HEK293 (cell line): ENCODE results near the gene DIP2B.
A peak's percentile ranks its signal among the peaks of the same experiment; 100 is the strongest.

Experiments
- GFI1B ChIP-seq: fragments of 450-650 bp; formaldehyde crosslinking; IDR thresholded peaks from 2 replicates; pipeline ENCODE4 v1.5.1; 2016; ENCODE audit warnings: missing biosample characterization, missing genetic modification characterization
- KLF10 ChIP-seq: fragments of 450-650 bp; IDR thresholded peaks from 2 replicates; pipeline ENCODE4 v1.5.1; 2018; ENCODE audit warnings: missing biosample characterization, mild to moderate bottlenecking, missing genetic modification characterization
- KLF16 ChIP-seq: fragments of 450-650 bp; formaldehyde crosslinking; IDR thresholded peaks from 2 replicates; pipeline ENCODE4 v1.5.1; 2017; ENCODE audit warnings: missing biosample characterization, missing genetic modification characterization
- PRDM1 ChIP-seq: fragments of 450-650 bp; formaldehyde crosslinking; IDR thresholded peaks from 2 replicates; pipeline ENCODE4; 2016; ENCODE audit warnings: missing biosample characterization, missing genetic modification characterization
- PRDM6 ChIP-seq: fragments of 450-650 bp; formaldehyde crosslinking; IDR thresholded peaks from 2 replicates; pipeline ENCODE4 v1.5.1; 2017; ENCODE audit warnings: missing biosample characterization, missing genetic modification characterization
- REST ChIP-seq: fragments of 450-650 bp; formaldehyde crosslinking; IDR thresholded peaks from 2 replicates; pipeline ENCODE4 v1.5.1; 2016; ENCODE audit warnings: missing biosample characterization, missing genetic modification characterization
- SETDB1 ChIP-seq: IDR thresholded peaks from one replicate; pipeline ENCODE4 v1.6.1; 2017; ENCODE audit warnings: mild to moderate bottlenecking, low read length, moderate library complexity, mixed read lengths; ENCODE audit not compliant: insufficient read length
- TCF7L2 ChIP-seq: IDR thresholded peaks from 2 replicates; pipeline ENCODE4 v1.6.1; 2011; ENCODE audit warnings: low read depth, mild to moderate bottlenecking, inconsistent platforms, low read length, moderate library complexity, borderline replicate concordance
- TSHZ1 ChIP-seq: fragments of 450-650 bp; formaldehyde crosslinking; IDR thresholded peaks from 2 replicates; pipeline ENCODE4 v1.5.1; 2016; ENCODE audit warnings: missing biosample characterization, missing genetic modification characterization, borderline replicate concordance
- ZBTB6 ChIP-seq: fragments of 450-650 bp; formaldehyde crosslinking; IDR thresholded peaks from 2 replicates; pipeline ENCODE4 v1.5.1; 2017; ENCODE audit warnings: missing biosample characterization, missing genetic modification characterization
- ZFP41 ChIP-seq: fragments of 450-650 bp; formaldehyde crosslinking; IDR thresholded peaks from 2 replicates; pipeline ENCODE4 v1.5.1; 2016; ENCODE audit warnings: missing biosample characterization, missing genetic modification characterization, borderline replicate concordance
- ZNF19 ChIP-seq: fragments of 450-650 bp; formaldehyde crosslinking; IDR thresholded peaks from 2 replicates; pipeline ENCODE4; 2016; ENCODE audit warnings: missing biosample characterization, missing genetic modification characterization, low read depth
- ZNF274 ChIP-seq, 2 experiments: fragments of 200-500 bp in 1 of 2; fragments of 450-650 bp in 1 of 2; sonication (Bioruptor generic) in 1 of 2; formaldehyde crosslinking in 1 of 2; IDR thresholded peaks; 2 replicates each; pipeline versions ENCODE4 v1.5.1 to v1.6.1; 2014 to 2016; ENCODE audit warnings: borderline replicate concordance in 1 of 2, inconsistent platforms in 1 of 2, low read length in 1 of 2, missing biosample characterization in 1 of 2, missing genetic modification characterization in 1 of 2
- ZNF280D ChIP-seq: fragments of 450-650 bp; formaldehyde crosslinking; IDR thresholded peaks from 2 replicates; pipeline ENCODE4 v1.5.1; 2016; ENCODE audit warnings: missing biosample characterization, missing genetic modification characterization
- ZNF350 ChIP-seq: fragments of 450-650 bp; formaldehyde crosslinking; IDR thresholded peaks from 2 replicates; pipeline ENCODE4 v1.5.0; 2017; ENCODE audit warnings: missing biosample characterization, mild to moderate bottlenecking, missing genetic modification characterization
- ZNF366 ChIP-seq: fragments of 450-650 bp; formaldehyde crosslinking; conservative IDR thresholded peaks from 2 replicates; pipeline ENCODE4 v1.5.1; 2016; ENCODE audit warnings: missing biosample characterization, missing genetic modification characterization
- ZNF404 ChIP-seq: fragments of 450-650 bp; formaldehyde crosslinking; IDR thresholded peaks from 2 replicates; pipeline ENCODE4 v1.5.1; 2017; ENCODE audit warnings: missing biosample characterization, missing genetic modification characterization
- ZNF449 ChIP-seq: fragments of 450-650 bp; formaldehyde crosslinking; IDR thresholded peaks from 2 replicates; pipeline ENCODE4 v1.5.1; 2017; ENCODE audit warnings: missing biosample characterization, mild to moderate bottlenecking, missing genetic modification characterization, moderate library complexity
- ZNF548 ChIP-seq: fragments of 450-650 bp; formaldehyde crosslinking; IDR thresholded peaks from 2 replicates; pipeline ENCODE4 v1.5.1; 2016; ENCODE audit warnings: missing biosample characterization, missing genetic modification characterization
- ZNF580 ChIP-seq: fragments of 450-650 bp; formaldehyde crosslinking; IDR thresholded peaks from 2 replicates; pipeline ENCODE4 v1.5.1; 2016; ENCODE audit warnings: missing biosample characterization, missing genetic modification characterization
- ZNF596 ChIP-seq: fragments of 450-650 bp; IDR thresholded peaks from 2 replicates; pipeline ENCODE4 v1.5.0; 2018; ENCODE audit warnings: missing biosample characterization, mild to moderate bottlenecking, missing genetic modification characterization, moderate library complexity
- ZNF843 ChIP-seq: fragments of 450-650 bp; formaldehyde crosslinking; IDR thresholded peaks from 2 replicates; pipeline ENCODE4 v1.5.1; 2016; ENCODE audit warnings: missing biosample characterization, missing genetic modification characterization
- ZSCAN16 ChIP-seq: fragments of 450-650 bp; formaldehyde crosslinking; IDR thresholded peaks from 2 replicates; pipeline ENCODE4 v1.5.1; 2016; ENCODE audit warnings: missing biosample characterization, missing genetic modification characterization
- ZSCAN23 ChIP-seq: fragments of 450-650 bp; formaldehyde crosslinking; IDR thresholded peaks from 2 replicates; pipeline ENCODE4 v1.5.1; 2016; ENCODE audit warnings: missing biosample characterization, missing genetic modification characterization
- ZXDB ChIP-seq: fragments of 450-650 bp; formaldehyde crosslinking; IDR thresholded peaks from 2 replicates; pipeline ENCODE4 v1.5.1; 2016; ENCODE audit warnings: missing biosample characterization, missing genetic modification characterization

Gene DIP2B

GRCh38 chr12:50665170-50665569 is 160.4 kb downstream of the DIP2B start (continued):
- TF ChIP-seq ZNF449 (tag by site-specific recombination) (no peak), ZNF280D (tag by site-specific recombination) (no peak), ZXDB (no peak), KLF10 (tag by site-specific recombination) (no peak), PRDM6 (peak; percentile 93), ZFP41 (tag by site-specific recombination) (no peak), ZNF274 (IDR thresholded peaks at IDR 0.05; ENCODE audit: low read length) (no peak), ZNF274 (tag by site-specific recombination; IDR thresholded peaks at IDR 0.05; ENCODE audit: borderline replicate concordance) (no peak), ZNF19 (tag by site-specific recombination) (no peak), TCF7L2 (no peak), ZBTB6 (tag by site-specific recombination) (no peak), ZNF580 (no peak), GFI1B (0 out of 2 replicates have a peak, but pooled peaks have one; percentile 41), SETDB1 (no peak), ZNF596 (tag by site-specific recombination) (no peak), ZNF843 (tag by site-specific recombination) (peak; percentile 71), REST (tag by site-specific recombination) (no peak), ZNF350 (tag by site-specific recombination) (no peak), ZNF404 (tag by site-specific recombination) (no peak), ZSCAN23 (tag by site-specific recombination) (0 out of 2 replicates have a peak, but pooled peaks have one; percentile 25), ZSCAN16 (no peak), TSHZ1 (0 out of 2 replicates have a peak, but pooled peaks have one; percentile 32), ZNF366 (tag by site-specific recombination) (peak; percentile 85), KLF16 (tag by site-specific recombination) (no peak), ZNF548 (tag by site-specific recombination) (no peak), PRDM1 (tag by site-specific recombination) (0 out of 2 replicates have a peak, but pooled peaks have one; percentile 9)
